GM19099 (cell line): ENCODE measurements around the gene IGF2.

Experiments
- POLR2A ChIP-seq: IDR thresholded peaks from 3 replicates; pipeline ENCODE4 v1.6.1; 2011; ENCODE audit warnings: low read depth; ENCODE audit not compliant: insufficient read length; ENCODE audit errors: extremely low read depth

The IGF2 gene

DNA sequence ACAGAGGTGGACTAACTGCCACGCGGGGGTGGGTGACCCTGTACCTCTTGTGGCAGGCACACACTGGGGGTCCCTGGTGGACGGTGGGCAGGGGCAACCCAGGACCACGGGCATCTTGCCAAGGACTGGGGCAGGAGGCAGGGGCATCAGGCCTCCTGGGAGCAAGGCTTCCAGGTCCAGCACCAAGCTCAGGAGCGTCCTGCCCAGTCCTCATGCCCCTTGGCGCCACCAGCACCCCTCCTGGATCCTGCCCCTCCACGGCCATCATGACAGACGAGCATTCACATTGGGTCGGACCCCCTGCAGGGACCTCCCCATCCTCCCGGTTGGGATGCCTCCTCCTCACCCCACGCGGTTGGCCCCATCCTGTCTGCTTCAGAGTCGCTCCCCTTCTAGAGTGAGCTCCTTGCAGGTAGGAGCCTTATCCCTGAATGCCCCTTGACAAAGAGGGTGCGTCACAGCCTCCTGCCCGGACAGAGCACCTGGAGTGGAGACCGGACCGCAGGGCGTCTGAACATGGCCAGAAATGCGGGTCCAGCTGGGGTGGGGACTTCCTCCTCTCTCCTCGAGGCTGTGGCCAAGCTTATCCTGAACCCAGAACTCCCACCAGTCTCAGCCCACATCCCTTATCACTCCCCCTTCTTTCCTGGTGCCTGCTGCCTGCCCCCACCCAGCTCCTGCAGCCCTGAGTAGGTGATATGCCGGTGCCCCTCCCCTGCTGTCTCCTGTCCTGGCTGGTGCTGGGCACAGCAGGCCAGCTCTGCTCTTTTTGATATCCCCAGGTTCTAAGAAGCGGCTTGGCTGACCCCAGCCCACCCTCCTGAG lies 40.3 kb downstream of the IGF2 start:
- TF ChIP-seq POLR2A = no peak

DNA sequence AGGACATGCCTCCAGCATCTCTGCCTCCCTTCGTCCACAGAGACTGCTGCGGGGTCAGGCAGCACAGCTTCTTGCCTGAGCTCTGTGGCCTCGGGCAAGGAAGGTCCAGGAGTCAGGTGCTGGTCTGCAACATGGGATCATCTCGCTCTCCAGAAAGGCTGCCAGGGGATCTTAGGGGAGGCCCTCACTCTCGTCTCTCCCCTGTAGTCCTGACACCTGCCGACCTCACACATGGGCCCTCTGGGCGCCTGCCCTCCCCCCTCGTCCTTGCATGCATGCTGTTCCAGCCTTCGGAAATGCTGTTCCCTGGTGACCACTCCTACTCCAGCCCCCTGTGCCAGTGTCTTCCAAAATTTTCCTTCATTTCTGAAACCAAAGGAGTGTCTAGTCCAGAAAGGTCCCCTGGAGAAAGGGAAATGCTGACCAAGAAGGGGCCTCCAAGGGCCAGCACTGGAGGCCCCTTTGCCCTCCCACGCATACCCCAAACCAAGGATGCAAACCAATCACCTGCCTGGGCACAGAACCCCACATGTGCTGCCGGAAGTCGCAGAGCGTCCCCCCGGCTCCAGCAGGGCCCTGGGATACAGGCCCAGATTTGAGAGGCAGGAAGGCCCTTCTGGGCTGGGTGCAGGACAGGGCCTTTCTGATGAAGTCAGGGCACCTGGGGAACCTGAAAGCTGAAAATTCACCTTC lies 41.0 kb downstream of the IGF2 start:
- no peak for TF ChIP-seq POLR2A

DNA sequence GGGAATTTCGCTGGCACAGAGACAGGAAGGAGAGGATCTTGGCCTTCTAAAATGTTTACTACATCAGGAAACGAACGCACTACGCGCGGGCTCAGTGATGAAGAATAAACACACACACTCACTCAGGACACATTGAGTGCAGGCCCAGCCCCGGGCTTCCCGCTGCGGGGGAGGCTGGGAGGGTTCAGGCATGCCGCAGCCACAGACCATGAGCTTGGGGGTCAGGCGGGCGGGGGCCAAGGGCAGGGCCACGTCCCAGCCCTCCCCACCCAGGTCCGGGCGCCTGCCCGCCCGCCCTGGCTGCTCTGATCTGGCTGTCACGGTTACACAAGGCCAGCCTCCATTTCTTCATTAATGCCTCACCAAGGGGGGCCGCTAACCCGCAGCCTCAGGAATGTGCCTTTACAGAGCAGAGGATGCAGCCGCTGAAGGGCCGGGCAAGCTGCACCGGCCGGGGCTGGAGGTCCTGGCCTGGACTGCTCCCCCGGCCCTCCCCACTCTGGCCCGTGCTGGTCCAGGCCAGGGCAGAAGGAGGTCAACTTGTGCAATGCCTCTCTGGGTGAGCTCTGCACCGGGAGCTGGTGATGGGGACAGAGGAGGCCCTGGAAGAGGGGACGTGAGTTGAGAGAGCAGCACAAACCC lies 41.7 kb downstream of the IGF2 start:
- TF ChIP-seq POLR2A = no peak

DNA sequence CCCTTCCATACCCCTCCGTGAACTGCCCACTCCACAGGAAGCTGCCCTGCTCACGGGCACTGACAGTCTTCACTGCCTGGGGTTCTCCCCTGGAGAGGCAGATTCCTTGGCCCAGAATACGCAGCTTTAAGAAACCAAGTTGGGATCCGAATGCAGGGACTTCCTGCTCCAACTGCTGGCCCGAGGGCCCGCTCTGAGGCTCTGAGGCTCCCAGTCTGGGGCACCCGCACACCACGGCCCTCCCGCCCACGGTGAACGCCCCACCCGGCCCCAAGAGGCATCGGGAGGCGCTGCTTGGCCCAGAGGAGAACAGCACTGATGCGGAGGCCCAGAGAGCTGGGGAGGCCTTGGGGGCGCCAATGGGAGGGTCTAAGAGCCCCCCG lies 42.3 kb downstream of the IGF2 start:
- TF ChIP-seq POLR2A = no peak

DNA sequence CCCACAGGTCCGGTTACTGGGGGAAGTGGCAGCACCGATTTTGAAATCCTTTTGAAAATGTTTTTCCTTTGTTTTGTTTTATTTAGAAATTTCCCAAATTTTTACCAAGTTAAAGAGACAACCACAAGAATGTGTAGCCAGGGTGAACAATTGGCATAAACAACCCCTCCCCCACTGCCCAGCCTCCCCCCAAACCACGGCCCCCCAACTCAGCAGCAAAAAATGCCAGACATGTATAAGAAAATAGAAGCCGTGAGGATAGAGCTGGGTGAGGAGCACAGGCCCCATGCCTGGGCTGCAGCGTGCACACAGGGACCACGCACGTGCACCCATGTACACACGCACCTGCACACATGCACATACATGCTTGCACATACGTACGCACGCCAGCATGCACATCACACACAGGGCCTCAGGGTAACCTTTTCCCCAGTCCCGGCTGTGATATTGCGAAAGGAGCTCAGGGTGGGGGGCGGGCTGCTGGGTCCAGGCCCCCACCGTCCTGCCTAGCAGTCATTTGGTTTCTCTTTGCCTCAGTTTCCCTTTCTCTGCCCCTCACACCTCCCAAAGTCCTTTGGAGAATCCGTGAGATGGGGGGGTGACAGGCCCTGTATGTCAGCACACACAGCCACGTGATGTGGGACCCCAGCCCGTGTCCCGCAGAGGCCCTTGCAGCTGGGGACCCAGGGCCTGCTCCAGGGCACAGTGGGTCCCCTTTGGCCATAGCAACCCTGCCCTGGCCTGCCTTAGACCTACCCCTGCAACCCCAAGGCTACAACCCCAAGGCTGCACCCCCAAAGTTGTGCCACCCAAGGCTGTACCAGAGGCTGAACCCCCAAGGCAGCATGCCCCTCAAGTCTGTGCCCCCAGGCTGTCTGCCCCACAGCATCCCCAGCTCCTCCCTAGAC lies 42.9 kb downstream of the IGF2 start:
- TF ChIP-seq POLR2A = no peak

DNA sequence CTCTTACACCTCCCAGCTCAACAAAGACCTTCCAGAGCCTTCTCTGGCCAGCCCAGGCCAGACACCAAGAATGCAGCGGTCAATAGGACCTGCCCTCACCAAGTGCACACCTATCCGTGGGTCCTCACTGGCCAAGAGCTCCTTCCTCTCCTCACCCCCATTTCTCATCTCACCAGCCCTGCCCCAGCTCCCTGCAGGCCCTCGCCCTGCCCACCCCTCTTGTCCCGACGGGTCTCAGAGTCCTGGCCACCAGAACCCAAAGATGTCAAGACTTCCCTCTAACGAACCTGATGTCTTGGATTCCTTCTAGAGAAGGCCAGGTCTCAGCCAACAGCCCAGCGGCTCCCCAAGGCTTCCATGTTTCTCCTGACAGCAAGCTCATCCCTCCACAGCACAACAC lies 43.6 kb downstream of the IGF2 start:
- TF ChIP-seq POLR2A = no peak

DNA sequence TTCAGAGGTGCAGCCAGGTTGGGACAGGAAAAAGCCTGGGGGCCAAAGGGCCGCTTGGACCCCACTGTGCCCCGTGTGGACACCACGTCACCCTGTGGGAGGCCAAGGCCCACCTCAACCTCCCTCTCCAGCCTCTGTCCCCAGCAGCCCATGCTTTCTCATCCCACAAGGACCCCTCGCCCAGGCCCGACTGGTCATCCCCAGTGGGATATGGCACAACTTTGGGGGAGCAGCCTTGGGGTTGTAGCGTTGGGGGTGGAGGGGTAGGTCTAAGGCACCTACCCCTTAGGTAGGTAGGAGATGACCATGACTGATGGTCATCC lies 44.0 kb downstream of the IGF2 start:
- TF ChIP-seq POLR2A = no peak

DNA sequence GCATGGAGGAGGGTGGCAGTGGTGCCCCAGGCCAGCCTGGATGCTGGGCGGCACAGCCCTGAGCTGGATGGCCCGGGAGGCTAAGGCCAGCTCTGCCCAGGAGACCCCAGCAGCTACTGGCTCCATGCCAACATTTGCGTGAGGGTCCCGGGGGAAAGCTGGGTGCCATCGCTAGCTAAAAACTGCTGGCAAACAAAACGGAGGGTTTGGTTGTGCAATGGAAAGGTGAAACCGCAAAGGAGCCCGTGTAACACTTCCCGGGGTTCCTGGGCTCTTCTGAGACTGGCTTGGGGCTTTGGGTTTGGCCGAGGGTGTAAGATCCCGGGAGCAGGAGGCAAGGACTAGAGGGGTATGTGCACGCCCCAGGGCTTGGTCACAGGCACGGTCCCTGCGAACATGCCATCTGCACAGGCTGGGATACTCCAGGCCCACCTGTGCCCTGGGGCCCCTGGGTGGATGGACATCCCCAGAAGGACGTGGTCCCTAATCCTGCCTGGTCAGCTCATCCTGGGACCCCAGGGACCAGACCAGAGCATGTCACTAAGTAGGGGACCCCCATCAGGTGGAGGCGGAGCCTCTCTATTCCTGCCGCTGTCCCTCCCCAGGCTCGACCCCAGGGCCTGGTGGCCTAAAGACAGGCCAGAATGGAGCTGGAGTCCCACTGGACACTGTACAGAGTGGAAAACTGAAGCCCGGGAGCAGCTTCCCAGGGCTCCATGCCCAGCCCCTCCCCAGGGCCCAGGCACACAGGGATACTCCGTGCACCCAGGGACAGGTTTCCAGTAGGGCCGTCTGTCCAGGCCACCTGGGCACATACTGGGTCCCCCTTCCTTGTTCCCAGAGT lies 44.6 kb downstream of the IGF2 start:
- no peak for TF ChIP-seq POLR2A

DNA sequence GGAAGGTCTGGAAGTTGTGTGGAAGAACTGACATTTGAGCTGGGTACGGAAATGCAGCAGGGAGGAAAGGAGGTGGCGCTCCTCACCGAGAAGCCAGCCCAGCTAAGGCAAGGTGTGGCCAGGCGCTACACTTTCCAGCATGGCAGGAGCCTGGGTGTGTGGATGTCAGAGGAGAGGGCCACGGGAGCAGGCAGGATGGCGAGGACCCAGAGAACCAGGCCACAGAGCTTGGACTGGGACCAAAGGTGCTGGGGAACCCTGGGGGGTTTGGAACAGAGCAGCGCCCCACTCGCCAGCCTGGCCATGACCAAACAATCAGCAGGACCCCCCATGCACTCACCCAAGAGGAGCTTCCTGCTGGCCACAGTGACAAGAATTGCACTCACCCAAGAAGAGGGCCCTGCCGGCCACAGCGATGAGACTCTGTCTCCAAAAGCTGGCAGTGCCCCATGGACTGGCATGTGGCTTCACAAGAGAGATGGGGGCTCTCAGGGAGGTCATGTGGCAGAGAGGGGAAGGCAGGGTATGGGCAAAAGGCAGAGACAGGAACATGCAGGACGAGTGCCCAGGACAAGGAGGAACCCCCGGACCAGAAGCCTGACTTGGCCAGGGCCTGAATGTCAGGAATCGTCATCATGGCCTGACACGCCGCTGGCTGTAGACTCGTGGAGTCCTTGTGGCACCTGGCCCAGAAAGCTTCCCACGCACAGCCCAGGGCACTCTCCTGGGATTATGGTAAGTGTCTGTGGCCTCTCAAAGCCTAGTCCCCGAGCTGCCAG lies 45.4 kb downstream of the IGF2 start:
- TF ChIP-seq POLR2A = no peak

DNA sequence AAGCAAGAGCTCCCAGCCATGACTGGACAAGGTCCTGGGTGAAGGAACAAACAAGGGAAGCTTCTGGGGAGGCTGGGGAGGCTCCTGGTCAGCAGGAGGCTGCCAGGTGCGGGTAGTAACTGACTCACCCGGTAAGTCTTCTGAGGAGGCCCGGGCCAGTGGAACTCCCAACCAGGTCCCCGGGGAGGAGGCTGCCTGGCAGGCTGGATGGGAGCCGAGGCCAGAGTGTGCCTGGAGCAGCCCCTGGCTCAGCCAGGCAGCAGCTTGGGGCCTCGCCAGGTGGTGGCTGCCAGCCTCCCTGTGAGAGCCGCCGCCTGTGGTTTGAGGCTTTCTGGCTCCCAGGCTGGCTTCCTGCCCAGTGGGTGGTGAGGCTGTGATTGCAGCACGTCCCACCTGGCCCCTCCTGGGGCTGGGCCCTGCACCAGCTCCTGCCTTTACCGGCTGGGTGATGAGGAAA lies 46.2 kb downstream of the IGF2 start:
- no peak for TF ChIP-seq POLR2A

DNA sequence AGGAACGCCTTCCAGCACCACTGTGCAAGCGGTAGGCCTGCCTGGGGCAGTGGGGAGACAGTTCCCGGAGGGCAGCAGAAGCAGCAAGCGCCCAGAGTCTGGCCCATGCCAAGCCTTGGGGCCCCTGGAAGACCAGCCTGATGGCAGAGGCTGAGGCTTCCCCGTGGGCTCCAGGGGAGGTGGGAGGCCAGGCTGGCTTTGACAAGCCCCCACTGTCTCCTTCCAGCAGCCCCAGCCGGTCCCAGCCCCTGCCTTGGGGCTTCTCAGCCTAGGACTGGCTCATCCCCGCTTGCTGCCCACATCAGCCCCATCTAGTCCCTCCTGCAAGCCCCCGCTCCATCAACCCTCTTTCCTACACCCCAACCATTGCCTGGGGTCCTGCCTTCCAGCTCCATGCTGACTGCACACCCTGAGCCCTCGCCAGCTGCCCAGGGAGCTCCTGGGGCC lies 46.7 kb downstream of the IGF2 start:
- no peak for TF ChIP-seq POLR2A

DNA sequence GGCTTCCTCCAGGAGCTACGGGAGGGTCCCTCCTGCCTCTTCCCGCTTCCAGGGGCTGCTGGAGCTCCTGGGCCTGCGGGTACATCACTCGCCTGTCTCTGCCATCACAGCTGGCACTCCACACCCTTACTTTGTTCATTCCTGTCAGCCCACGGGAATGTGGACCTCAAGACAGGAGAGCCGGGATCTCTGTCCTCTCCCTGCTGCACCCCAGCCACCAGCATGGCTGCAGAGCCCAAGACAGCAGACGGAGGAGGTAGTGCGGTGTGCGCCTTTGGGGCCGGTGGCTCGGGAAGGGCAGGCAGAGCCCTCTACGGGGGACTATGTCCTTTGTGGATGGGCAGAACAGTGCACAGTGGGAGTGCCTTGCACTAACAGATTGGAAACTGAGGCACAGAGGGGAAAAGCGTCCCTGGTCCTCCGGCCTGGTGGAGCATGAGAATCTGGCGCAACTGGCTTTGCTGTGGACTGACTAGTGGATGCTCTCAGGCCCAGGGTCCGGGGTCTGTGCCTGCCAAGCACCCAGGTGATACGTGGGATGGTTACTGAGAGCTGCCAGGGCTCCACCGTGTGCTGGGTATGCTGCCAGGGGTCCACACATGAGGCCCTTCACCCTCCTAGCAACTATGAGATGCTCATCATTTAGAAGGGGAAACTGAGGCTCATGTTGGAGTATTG lies 47.3 kb downstream of the IGF2 start:
- TF ChIP-seq POLR2A = no peak
